H1 (cell line): ENCODE data around the gene INPP5J. TPM values are rescaled to one million over a fixed set of nuclear protein-coding genes. Genes with fewer than 3 reads are reported as not detected.

Experiments used
- CTCF ChIA-PET: fragments of 300-600 bp; sonication (Branson Sonifier 250); formaldehyde crosslinking; loops from one replicate; lab custom pipeline; 2021; ENCODE audit not compliant: partially characterized antibody; lab: Charles Lee
- POLR2A ChIA-PET: fragments of 300-600 bp; sonication (Branson Sonifier 250); formaldehyde crosslinking; loops from one replicate; lab custom pipeline; 2021; ENCODE audit warnings: inconsistent platforms; ENCODE audit not compliant: partially characterized antibody; lab: Charles Lee
- DNase-seq, 2 experiments: peaks; one replicate each; pipeline versions ENCODE4 v3.0.0 to v3.0.0-alpha.2; 2010 to 2022; ENCODE audit warnings: low spot score in 2 of 2, low read depth in 1 of 2, mixed read lengths in 1 of 2
- FAIRE-seq: peaks from 2 replicates; lab custom pipeline; 2011; peaks lifted over from hg19 to GRCh38; lab: Jason Lieb, UNC
- H2AFZ ChIP-seq: 2 replicates; pipeline ENCODE4 v1.8.1; 2012; ENCODE audit warnings: low read length, inconsistent platforms
- H2AK5ac ChIP-seq: 2 replicates; pipeline ENCODE4 v1.6.1; 2013; ENCODE audit warnings: low read depth, low read length
- H2BK120ac ChIP-seq: replicated peaks from 2 replicates; pipeline ENCODE3; 2013; ENCODE audit warnings: low read depth, low read length, inconsistent platforms
- H2BK12ac ChIP-seq: 2 replicates; pipeline ENCODE4 v1.6.1; 2013; ENCODE audit warnings: low read depth, low read length
- H2BK15ac ChIP-seq: 2 replicates; pipeline ENCODE4 v1.6.1; 2013; ENCODE audit warnings: low read length
- H2BK20ac ChIP-seq: 2 replicates; pipeline ENCODE4 v1.6.1; 2013; ENCODE audit warnings: low read length
- H2BK5ac ChIP-seq: 2 replicates; pipeline ENCODE4 v1.6.1; 2013; ENCODE audit warnings: low read depth, low read length
- H3K14ac ChIP-seq: 2 replicates; pipeline ENCODE4 v1.6.1; 2013; ENCODE audit warnings: inconsistent platforms; ENCODE audit not compliant: insufficient read length
- H3K18ac ChIP-seq: 2 replicates; pipeline ENCODE4 v1.6.1; 2013; ENCODE audit warnings: low read length; ENCODE audit errors: extremely low read depth
- H3K23ac ChIP-seq: 2 replicates; pipeline ENCODE4 v1.6.1; 2013; ENCODE audit warnings: inconsistent platforms; ENCODE audit not compliant: insufficient read length
- H3K23me2 ChIP-seq: 2 replicates; pipeline ENCODE4 v1.6.1; 2013; ENCODE audit warnings: low read depth, low read length
- H3K27ac ChIP-seq: 2 replicates; pipeline ENCODE4 v1.6.1; 2011; ENCODE audit warnings: low read depth, low read length, inconsistent platforms
- H3K27me3 ChIP-seq, 4 experiments: replicated peaks in 1 of 4; 1 replicate in 1 of 4; 2 replicates in 3 of 4; pipeline versions ENCODE4 v1.6.1 to v1.8.1; 2011 to 2013; ENCODE audit warnings: low read length in 3 of 4, mild to moderate bottlenecking in 3 of 4, inconsistent platforms in 2 of 4, mixed read lengths in 2 of 4, moderate library complexity in 1 of 4; ENCODE audit not compliant: control insufficient read depth in 3 of 4, insufficient read depth in 3 of 4; ENCODE audit errors: extremely low read depth in 1 of 4
- H3K36me3 ChIP-seq, 4 experiments: 2 replicates each; pipeline versions ENCODE4 v1.6.1 to v1.8.1; 2011 to 2013; ENCODE audit warnings: mild to moderate bottlenecking in 4 of 4, low read length in 3 of 4, moderate library complexity in 2 of 4, control low read depth in 1 of 4, inconsistent platforms in 1 of 4; ENCODE audit not compliant: insufficient read depth in 4 of 4, control insufficient read depth in 2 of 4
- H3K4ac ChIP-seq: replicated peaks from 2 replicates; pipeline ENCODE3; 2013; ENCODE audit warnings: low read length, low read depth, mixed read lengths, inconsistent platforms; ENCODE audit not compliant: insufficient read length
- H3K4me1 ChIP-seq, 4 experiments: replicated peaks in 1 of 4; 1 replicate in 1 of 4; 2 replicates in 3 of 4; pipeline versions ENCODE4 v1.6.1 to v1.8.1; 2011 to 2013; ENCODE audit warnings: low read length in 3 of 4, inconsistent platforms in 2 of 4, mixed read lengths in 1 of 4; ENCODE audit not compliant: insufficient read depth in 4 of 4, control insufficient read depth in 3 of 4
- H3K4me2 ChIP-seq, 2 experiments: 2 replicates each; pipeline versions ENCODE4 v1.6.1 to v1.8.1; 2011 to 2013; ENCODE audit warnings: low read depth in 2 of 2, low read length in 2 of 2, control low read depth in 1 of 2, inconsistent platforms in 1 of 2, mild to moderate bottlenecking in 1 of 2; ENCODE audit not compliant: insufficient read depth in 1 of 2
- H3K4me3 ChIP-seq, 4 experiments: fragments of 200-600, 300-600 bp in 1 of 4; sonication (generic), shearing (Covaris generic), sonication (Bioruptor Twin) in 1 of 4; 2 replicates each; pipeline versions ENCODE4 v1.5.1 to v1.8.1; 2011 to 2016; ENCODE audit warnings: low read length in 4 of 4, low read depth in 3 of 4, control low read depth in 2 of 4, inconsistent platforms in 2 of 4, mild to moderate bottlenecking in 2 of 4, mixed read lengths in 1 of 4, moderate library complexity in 1 of 4; ENCODE audit not compliant: insufficient read depth in 2 of 4; ENCODE audit errors: extremely low read depth in 1 of 4
- H3K56ac ChIP-seq: replicated peaks from 2 replicates; pipeline ENCODE3; 2013; ENCODE audit warnings: low read depth, mild to moderate bottlenecking, mixed read lengths, low read length, inconsistent platforms; ENCODE audit not compliant: insufficient read length
- H3K79me1 ChIP-seq: 2 replicates; pipeline ENCODE4 v1.6.1; 2013; ENCODE audit warnings: low read depth, low read length, control low read depth
- H3K79me2 ChIP-seq, 2 experiments: 2 replicates each; pipeline versions ENCODE4 v1.6.1 to v1.8.1; 2012 to 2013; ENCODE audit warnings: low read length in 2 of 2, mild to moderate bottlenecking in 2 of 2, inconsistent platforms in 1 of 2; ENCODE audit not compliant: insufficient read depth in 2 of 2, control insufficient read depth in 1 of 2
- H3K9ac ChIP-seq, 4 experiments: replicated peaks in 1 of 4; 1 replicate in 1 of 4; 2 replicates in 3 of 4; pipeline versions ENCODE4 v1.6.1 to v1.8.1; 2011 to 2013; ENCODE audit warnings: low read depth in 3 of 4, low read length in 3 of 4, control low read depth in 2 of 4, mild to moderate bottlenecking in 2 of 4, moderate library complexity in 2 of 4, inconsistent platforms in 1 of 4; ENCODE audit errors: extremely low read depth in 1 of 4
- H3K9me3 ChIP-seq, 2 experiments: 2 replicates each; pipeline versions ENCODE4 v1.6.1 to v1.8.1; 2012 to 2013; ENCODE audit warnings: mild to moderate bottlenecking in 2 of 2, moderate library complexity in 2 of 2, control low read depth in 1 of 2, inconsistent platforms in 1 of 2, low read depth in 1 of 2, low read length in 1 of 2, mixed read lengths in 1 of 2; ENCODE audit not compliant: insufficient read depth in 2 of 2
- H4K20me1 ChIP-seq, 2 experiments: replicated peaks in 1 of 2; 2 replicates each; pipeline versions ENCODE3 to v1.8.1; 2011 to 2013; ENCODE audit warnings: inconsistent platforms in 2 of 2, low read length in 2 of 2, mild to moderate bottlenecking in 1 of 2; ENCODE audit not compliant: insufficient read depth in 2 of 2, control insufficient read depth in 1 of 2
- H4K5ac ChIP-seq: 2 replicates; pipeline ENCODE4 v1.6.1; 2013; ENCODE audit warnings: low read length, low read depth, mixed read lengths, inconsistent platforms; ENCODE audit not compliant: insufficient read length
- H4K8ac ChIP-seq: 2 replicates; pipeline ENCODE4 v1.8.0; 2013; ENCODE audit warnings: mild to moderate bottlenecking, moderate library complexity, low read length, inconsistent platforms; ENCODE audit not compliant: insufficient read depth; ENCODE audit errors: extremely low read depth
- H4K91ac ChIP-seq: replicated peaks from 2 replicates; pipeline ENCODE3; 2013; ENCODE audit warnings: low read length, mixed read lengths, inconsistent platforms; ENCODE audit not compliant: insufficient read length
- BCL11A ChIP-seq, 2 experiments: IDR thresholded peaks; one replicate each; pipeline ENCODE4 v1.6.1; 2011; ENCODE audit warnings: low read depth in 2 of 2, low read length in 2 of 2, mild to moderate bottlenecking in 2 of 2
- SIN3A ChIP-seq, 2 experiments: IDR thresholded peaks in 1 of 2; conservative IDR thresholded peaks in 1 of 2; 2 replicates each; pipeline ENCODE4 v1.6.1; 2011 to 2012; ENCODE audit warnings: low read length in 2 of 2, improper control_type of control experiment in 1 of 2, low read depth in 1 of 2, mild to moderate bottlenecking in 1 of 2
- WGBS, 2 experiments: shearing (Covaris generic) in 1 of 2; methylation state at CpG; one replicate each; pipeline versions ENCODE4 v1.1.6 to v1.1.7; 2013 to 2015; ENCODE audit warnings: low lambda C conversion rate in 2 of 2, mixed read lengths in 2 of 2, inconsistent platforms in 1 of 2, low coverage in 1 of 2, missing lambda C conversion rate in 1 of 2; ENCODE audit not compliant: insufficient replicate concordance in 2 of 2, insufficient coverage in 1 of 2, insufficient read length in 1 of 2; ENCODE audit errors: extremely low coverage in 1 of 2, missing lambda C conversion rate in 1 of 2; 5-methylcytosine and 5-hydroxymethylcytosine counted together
- polyA plus RNA-seq, 7 experiments: library from polyadenylated mRNA; depleted of rRNA in 3 of 7; stranded (reverse) in 5 of 7; unstranded in 2 of 7; fragments of >200 nt in 5 of 7; fragments of 200-250 nt in 2 of 7; gene quantifications; 1 replicate in 5 of 7; 2 replicates in 1 of 7; 4 replicates in 1 of 7; pipeline versions ENCODE4 v1.2.1 to v1.2.3, GENCODE V29; 2011 to 2013; ENCODE audit warnings: missing spikeins in 2 of 7, mixed read lengths in 2 of 7
- total RNA-seq: library from RNA; stranded (reverse); fragmentation: NEBNext Ultra II Directional; extraction: Animal tissue kit (Norgen Biotek cat#: 25700); gene quantifications from 2 replicates; pipeline ENCODE4 v1.2.1, GENCODE V29; 2021

The INPP5J gene
- total and polyA plus RNA-seq, 2 of the 8 experiments (the other 6 are each of a cell fraction or from before 2014, with no cell fraction given), result 5.4 to 6.0 TPM

- Histone ChIP-seq H3K23me2 (peaks cover 12% of the 10 kb centered on the region), H3K27me3 (no peaks in the 10 kb centered on the region), H3K9me3 (no peaks in the 10 kb centered on the region), H3K18ac (no peak overlapping the region), H4K20me1 (peaks cover 4 to 22% of the 10 kb centered on the region in 2 experiments), H3K4me1 (peaks cover 7 to 25% (median 17%) of the 10 kb centered on the region in 4 experiments), H2BK12ac (no peak overlapping the region), H3K9ac (no peak overlapping the region), H3K36me3 (peaks cover 9 to 29% (median 17%) of the 10 kb centered on the region in 4 experiments; a peak in 7 of 8 replicates), H3K27ac (no peak overlapping the region), H4K8ac (no peak overlapping the region), H2BK15ac (no peak overlapping the region), H3K4me2 (peak overlapping the region; percentile 87 to 99; a peak in 2 of 4 replicates), H2BK5ac (peak overlapping the region; percentile 77), H2BK120ac (no peak overlapping the region), H2AFZ (no peak overlapping the region), H3K79me1 (peaks cover 15% of the 10 kb centered on the region; the same call in 1 of the 2 replicates), H2BK20ac (no peak overlapping the region), H3K4me3 (no peak overlapping the region), H2AK5ac (no peak overlapping the region), H3K56ac (no peak overlapping the region), H4K5ac (no peak overlapping the region), H3K14ac (no peak overlapping the region), H3K79me2 (peaks cover 0 to 20% of the 10 kb centered on the region in 2 experiments; a peak in 3 of 4 replicates), H3K23ac (no peak overlapping the region), H4K91ac (no peak overlapping the region), H3K4ac (no peak overlapping the region)
- ChIA-PET CTCF (interaction anchor here (1.3 to 6.1 kb wide), 3 partner anchors 13 to 33 kb away, joined by 4 to 49 read pairs (median 4); no protein-coding TSS in a partner anchor), POLR2A (interaction anchor here (0.6 to 2.7 kb wide), 3 partner anchors 7 to 130 kb away, joined by 3 to 12 read pairs (median 3); no protein-coding TSS in a partner anchor)
- TF ChIP-seq SIN3A (conservative IDR thresholded peaks at IDR 0.05 in 1 of 2, IDR thresholded peaks at IDR 0.05 in 1 of 2; ENCODE audit: low read depth in 1 of 2, low read length in 2 of 2) (no peak), BCL11A (IDR thresholded peaks at IDR 0.05; ENCODE audit: low read depth in 2 of 2, low read length in 2 of 2) (no peak)
- WGBS, 2 experiments, result 96% methylated on average over 9 of the region's 10 CpGs; no CpG with 5 or more reads in 1 of the 2 experiments
- FAIRE-seq (no peak), DNase-seq (no peak)
Observed at GRCh38 chr22:31138126-31138525, 15.4 kb downstream of the INPP5J start.
